ENCODE measurements around the gene ARID5A. TPM values are rescaled to one million over a fixed set of nuclear protein-coding genes. Genes with fewer than 3 reads are reported as not detected.
"Not testable (repeated sequence)": the region's sequence is repeated elsewhere in the genome, so short reads cannot be mapped to it uniquely, and the experiment has no call there.

ARID5A gene
- 9.0 and 12.6 TPM in 2 replicates for total RNA-seq (2014; rRNA removed; shearing (Covaris generic))

- DNase-seq (ENCODE audit: low read depth) = peak; percentile 90
Observed at GRCh38 chr2:96536445-96537065, at the start of gene ARID5A. ARID5A (plus strand) TSS chr2:96536752; CDS start chr2:96536827, 75 bp downstream.

- DNase-seq (ENCODE audit: low read depth) = no peak
Observed at GRCh38 chr2:96489261-96489660, 47.3 kb upstream of the ARID5A start.

GRCh38 chr2:96489663-96490062, 46.9 kb upstream of the ARID5A start:
- no peak for DNase-seq (ENCODE audit: low read depth)

GRCh38 chr2:96491860-96492497, 44.6 kb upstream of the ARID5A start:
- no peak for DNase-seq (ENCODE audit: low read depth)

GRCh38 chr2:96493072-96493471, 43.5 kb upstream of the ARID5A start:
- DNase-seq (ENCODE audit: low read depth) = no peak

GRCh38 chr2:96494188-96494587, 42.4 kb upstream of the ARID5A start:
- no peak for DNase-seq (ENCODE audit: low read depth)

- DNase-seq (ENCODE audit: low read depth) = no peak
Observed at GRCh38 chr2:96495982-96496629, 40.4 kb upstream of the ARID5A start.

GRCh38 chr2:96498021-96498431, 38.5 kb upstream of the ARID5A start:
- no peak for DNase-seq (ENCODE audit: low read depth)

- not testable (repeated sequence) for DNase-seq (ENCODE audit: low read depth)
Observed at GRCh38 chr2:96498611-96499010, 37.9 kb upstream of the ARID5A start.

- no peak for DNase-seq (ENCODE audit: low read depth)
Observed at GRCh38 chr2:96499061-96499960, 37.2 kb upstream of the ARID5A start.

- DNase-seq (ENCODE audit: low read depth) = no peak
Observed at GRCh38 chr2:96500385-96501066, 36.0 kb upstream of the ARID5A start.

- no peak for DNase-seq (ENCODE audit: low read depth)
Observed at GRCh38 chr2:96501471-96501874, 35.1 kb upstream of the ARID5A start.

GRCh38 chr2:96501886-96502810, 34.4 kb upstream of the ARID5A start:
- no peak for DNase-seq (ENCODE audit: low read depth)

GRCh38 chr2:96502891-96503636, 33.5 kb upstream of the ARID5A start:
- DNase-seq (ENCODE audit: low read depth) = no peak

- no peak for DNase-seq (ENCODE audit: low read depth)
Observed at GRCh38 chr2:96503637-96504243, 32.8 kb upstream of the ARID5A start.

- peak; percentile 55 for DNase-seq (ENCODE audit: low read depth)
Observed at GRCh38 chr2:96505231-96505889, 31.2 kb upstream of the ARID5A start, which contains the start of gene NEURL3. NEURL3 (minus strand) TSS chr2:96505357; CDS start chr2:96505286, 71 bp downstream.

- DNase-seq (ENCODE audit: low read depth) = no peak
Observed at GRCh38 chr2:96506016-96506906, 30.3 kb upstream of the ARID5A start.

GRCh38 chr2:96506907-96507240, 29.7 kb upstream of the ARID5A start:
- no peak for DNase-seq (ENCODE audit: low read depth)

All from RPMI7951 (cell line).